K562 (cell line): ENCODE results near the gene KMT2C.

Experiments
- BMI1 ChIP-seq: fragments of 150-350 bp; IDR thresholded peaks from 2 replicates; pipeline ENCODE4 v1.6.1; 2014; ENCODE audit warnings: low read length
- EP300 ChIP-seq: IDR thresholded peaks from 2 replicates; pipeline ENCODE4 v1.6.1; 2012; ENCODE audit warnings: low read length, improper control_type of control experiment
- FOXM1 ChIP-seq, 2 experiments: fragments of 450-650 bp in 1 of 2; sonication (generic) in 1 of 2; formaldehyde crosslinking in 1 of 2; IDR thresholded peaks; 2 replicates each; pipeline versions ENCODE4 v1.6.1 to v1.9.0; 2017 to 2022; ENCODE audit warnings: low read depth in 2 of 2, mild to moderate bottlenecking in 2 of 2, missing genetic modification reagents in 1 of 2, moderate library complexity in 1 of 2
- PML ChIP-seq: IDR thresholded peaks from 2 replicates; pipeline ENCODE4 v1.6.1; 2012; ENCODE audit warnings: low read length, inconsistent platforms
- RBFOX2 ChIP-seq: fragments of 200-400 bp; formaldehyde crosslinking; IDR thresholded peaks from 2 replicates; pipeline ENCODE4 v1.6.1; 2017; ENCODE audit warnings: low read depth, mild to moderate bottlenecking, low read length, moderate library complexity
- TF ChIP-seq, protein P1 (sequence below), 3 experiments: IDR thresholded peaks in 2 of 3; conservative IDR thresholded peaks in 1 of 3; 2 replicates each; pipeline ENCODE4 v1.5.1; 2011 to 2012; ENCODE audit warnings: low read length in 3 of 3, mild to moderate bottlenecking in 3 of 3, control low read depth in 2 of 3, improper control_type of control experiment in 1 of 3, inconsistent platforms in 1 of 3, low read depth in 1 of 3, mixed read lengths in 1 of 3, moderate library complexity in 1 of 3; ENCODE audit not compliant: insufficient read depth in 2 of 3

- TF ChIP-seq, protein P1, sequence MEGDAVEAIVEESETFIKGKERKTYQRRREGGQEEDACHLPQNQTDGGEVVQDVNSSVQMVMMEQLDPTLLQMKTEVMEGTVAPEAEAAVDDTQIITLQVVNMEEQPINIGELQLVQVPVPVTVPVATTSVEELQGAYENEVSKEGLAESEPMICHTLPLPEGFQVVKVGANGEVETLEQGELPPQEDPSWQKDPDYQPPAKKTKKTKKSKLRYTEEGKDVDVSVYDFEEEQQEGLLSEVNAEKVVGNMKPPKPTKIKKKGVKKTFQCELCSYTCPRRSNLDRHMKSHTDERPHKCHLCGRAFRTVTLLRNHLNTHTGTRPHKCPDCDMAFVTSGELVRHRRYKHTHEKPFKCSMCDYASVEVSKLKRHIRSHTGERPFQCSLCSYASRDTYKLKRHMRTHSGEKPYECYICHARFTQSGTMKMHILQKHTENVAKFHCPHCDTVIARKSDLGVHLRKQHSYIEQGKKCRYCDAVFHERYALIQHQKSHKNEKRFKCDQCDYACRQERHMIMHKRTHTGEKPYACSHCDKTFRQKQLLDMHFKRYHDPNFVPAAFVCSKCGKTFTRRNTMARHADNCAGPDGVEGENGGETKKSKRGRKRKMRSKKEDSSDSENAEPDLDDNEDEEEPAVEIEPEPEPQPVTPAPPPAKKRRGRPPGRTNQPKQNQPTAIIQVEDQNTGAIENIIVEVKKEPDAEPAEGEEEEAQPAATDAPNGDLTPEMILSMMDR (IDR thresholded peaks at IDR 0.05 in 2 of 3, conservative IDR thresholded peaks at IDR 0.05 in 1 of 3; ENCODE audit: insufficient read depth in 2 of 3, low read depth in 1 of 3, low read length in 3 of 3), result no peak
- TF ChIP-seq BMI1 (no peak), FOXM1 (IDR thresholded peaks at IDR 0.05; ENCODE audit: low read depth) (no peak), FOXM1 (CRISPR knock-in tag; IDR thresholded peaks at IDR 0.05; ENCODE audit: low read depth) (no peak), EP300 (no peak), RBFOX2 (no peak), PML (no peak)
Observed at GRCh38 chr7:152178405-152179058, 257.3 kb downstream of the KMT2C start.
